Lung (tissue), 12 donors: ENCODE data around the gene GEMIN2. TPM values are rescaled to one million over a fixed set of nuclear protein-coding genes. Genes with fewer than 3 reads are reported as not detected.
A peak's percentile ranks its signal among the peaks of the same experiment; 100 is the strongest.

Source experiments
- ATAC-seq: fragments of 200-7000 bp; cut with Tn5 transposase; one replicate; pipeline ENCODE4 v1.9.1; 2020; ENCODE audit warnings: moderate number of reproducible peaks; ENCODE audit not compliant: insufficient read depth, low FRiP score
- DNase-seq, 3 donors: peaks; one replicate each; pipeline ENCODE4 v3.0.0-alpha.2; 2013 to 2017
- H3K27ac ChIP-seq, 2 donors: one replicate each; pipeline ENCODE4 v1.5.1; 2013; ENCODE audit warnings: mild to moderate bottlenecking in 2 of 2, moderate library complexity in 2 of 2, control low read depth in 1 of 2, inconsistent platforms in 1 of 2, low read depth in 1 of 2, low read length in 1 of 2
- H3K27me3 ChIP-seq, 3 donors: one replicate each; pipeline ENCODE4 v1.5.1; 2013; ENCODE audit warnings: low read length in 2 of 3; ENCODE audit not compliant: control insufficient read depth in 3 of 3, insufficient read depth in 3 of 3
- H3K36me3 ChIP-seq, 4 donors: one replicate each; pipeline ENCODE4 v1.5.1; 2013; ENCODE audit warnings: low read length in 4 of 4, mild to moderate bottlenecking in 1 of 4, moderate library complexity in 1 of 4; ENCODE audit not compliant: control insufficient read depth in 4 of 4, insufficient read depth in 4 of 4
- H3K4me1 ChIP-seq, 5 donors: one replicate each; pipeline ENCODE4 v1.5.1; 2013; ENCODE audit warnings: low read length in 5 of 5, mild to moderate bottlenecking in 2 of 5, moderate library complexity in 1 of 5; ENCODE audit not compliant: control insufficient read depth in 5 of 5, insufficient read depth in 5 of 5
- H3K4me3 ChIP-seq: one replicate; pipeline ENCODE4 v1.5.1; 2013; ENCODE audit warnings: mild to moderate bottlenecking, control low read depth, moderate library complexity
- H3K9ac ChIP-seq, 2 donors: one replicate each; pipeline ENCODE4 v1.5.1; 2013; ENCODE audit warnings: low read length in 2 of 2, control low read depth in 1 of 2; ENCODE audit not compliant: insufficient read depth in 1 of 2
- H3K9me3 ChIP-seq, 4 donors: one replicate each; pipeline ENCODE4 v1.5.1; 2013; ENCODE audit warnings: low read length in 3 of 4, mild to moderate bottlenecking in 1 of 4, moderate library complexity in 1 of 4; ENCODE audit not compliant: control insufficient read depth in 4 of 4, insufficient read depth in 3 of 4
- CTCF ChIP-seq: IDR thresholded peaks from 2 replicates; pipeline ENCODE4 v1.5.1; 2012; ENCODE audit warnings: mild to moderate bottlenecking; ENCODE audit errors: control extremely low read depth, extremely low read depth
- WGBS, 2 donors: extraction: QIAGEN DNeasy Blood & Tissue Kit; methylation state at CpG; one replicate each; pipeline ENCODE4 v1.1.7; 2013; 5-methylcytosine and 5-hydroxymethylcytosine counted together
- polyA plus RNA-seq, 2 donors: library from polyadenylated mRNA; stranded (reverse); fragments of 200-250 nt; gene quantifications; one replicate each; pipeline ENCODE4 v1.2.1, GENCODE V29; 2013
- total RNA-seq, 2 donors: library from RNA; depleted of rRNA in 1 of 2; stranded (reverse); fragments of >200 nt in 1 of 2; gene quantifications; one replicate each; pipeline ENCODE4 v1.2.1, GENCODE V29; 2014 to 2021
- donor health status: control.
- donor health status: control.
- donor health status: Bipolar disorder and iron deficiency.
- donor health status: healthy.
- donor health status: DM: yes; HTN: yes; CAD: no.

Gene GEMIN2
- total and polyA plus RNA-seq, 4 donors = 7.3 to 19.8 (median 9.8) TPM

DNA sequence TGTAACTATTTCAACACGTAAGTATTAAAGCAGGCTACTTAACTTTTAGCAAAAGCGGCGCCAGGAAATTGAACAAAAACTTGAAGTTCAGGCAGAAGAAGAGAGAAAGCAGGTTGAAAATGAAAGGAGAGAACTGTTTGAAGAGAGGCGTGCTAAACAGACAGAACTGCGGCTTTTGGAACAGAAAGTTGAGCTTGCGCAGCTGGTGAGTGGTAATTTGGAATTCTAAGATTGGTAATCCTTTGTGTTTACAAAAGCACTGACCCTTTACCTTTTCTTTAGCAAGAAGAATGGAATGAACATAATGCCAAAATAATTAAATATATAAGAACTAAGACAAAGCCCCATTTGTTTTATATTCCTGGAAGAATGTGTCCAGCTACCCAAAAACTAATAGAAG is 64.9 kb downstream of the GEMIN2 start:
- no peak for ATAC-seq

DNA sequence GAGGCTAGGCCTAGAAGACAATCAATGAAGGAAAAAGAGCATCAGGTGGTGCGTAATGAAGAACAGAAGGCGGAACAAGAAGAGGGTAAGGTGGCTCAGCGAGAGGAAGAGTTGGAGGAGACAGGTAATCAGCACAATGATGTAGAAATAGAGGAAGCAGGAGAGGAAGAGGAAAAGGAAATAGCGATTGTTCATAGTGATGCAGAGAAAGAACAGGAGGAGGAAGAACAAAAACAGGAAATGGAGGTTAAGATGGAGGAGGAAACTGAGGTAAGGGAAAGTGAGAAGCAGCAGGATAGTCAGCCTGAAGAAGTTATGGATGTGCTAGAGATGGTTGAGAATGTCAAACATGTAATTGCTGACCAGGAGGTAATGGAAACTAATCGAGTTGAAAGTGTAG is 66.4 kb downstream of the GEMIN2 start:
- DNase-seq (no peak), ATAC-seq (no peak)
- H3K9ac ChIP-seq = no peak overlapping the region
- WGBS, 2 donors = 77 to 81% methylated on average over 5 of the region's 5 CpGs
- TF ChIP-seq CTCF = no peak
- H3K9me3 ChIP-seq = no peaks in the 10 kb centered on the region
- no peaks in the 10 kb centered on the region for H3K27me3 ChIP-seq
- H3K27ac ChIP-seq = no peak overlapping the region
- peaks cover 0 to 8% (median 0%) of the 10 kb centered on the region in 5 donors for H3K4me1 ChIP-seq
- peaks cover 34 to 63% (median 39%) of the 10 kb centered on the region in 4 donors for H3K36me3 ChIP-seq
- H3K4me3 ChIP-seq = no peak overlapping the region

More for the DNA sequence above, 64.9 kb downstream of the GEMIN2 start:
- TF ChIP-seq CTCF = no peak
- H3K27ac ChIP-seq = no peak overlapping the region
- H3K27me3 ChIP-seq = no peaks in the 10 kb centered on the region
- peaks cover 26 to 57% (median 42%) of the 10 kb centered on the region in 4 donors for H3K36me3 ChIP-seq
- no peak overlapping the region for H3K9ac ChIP-seq
- peaks cover 0 to 8% (median 0%) of the 10 kb centered on the region in 5 donors for H3K4me1 ChIP-seq
- no peaks in the 10 kb centered on the region for H3K9me3 ChIP-seq
- no peak for DNase-seq
- H3K4me3 ChIP-seq = no peak overlapping the region
- WGBS, 2 donors = 98 to 99% methylated on average over 6 of the region's 6 CpGs

DNA sequence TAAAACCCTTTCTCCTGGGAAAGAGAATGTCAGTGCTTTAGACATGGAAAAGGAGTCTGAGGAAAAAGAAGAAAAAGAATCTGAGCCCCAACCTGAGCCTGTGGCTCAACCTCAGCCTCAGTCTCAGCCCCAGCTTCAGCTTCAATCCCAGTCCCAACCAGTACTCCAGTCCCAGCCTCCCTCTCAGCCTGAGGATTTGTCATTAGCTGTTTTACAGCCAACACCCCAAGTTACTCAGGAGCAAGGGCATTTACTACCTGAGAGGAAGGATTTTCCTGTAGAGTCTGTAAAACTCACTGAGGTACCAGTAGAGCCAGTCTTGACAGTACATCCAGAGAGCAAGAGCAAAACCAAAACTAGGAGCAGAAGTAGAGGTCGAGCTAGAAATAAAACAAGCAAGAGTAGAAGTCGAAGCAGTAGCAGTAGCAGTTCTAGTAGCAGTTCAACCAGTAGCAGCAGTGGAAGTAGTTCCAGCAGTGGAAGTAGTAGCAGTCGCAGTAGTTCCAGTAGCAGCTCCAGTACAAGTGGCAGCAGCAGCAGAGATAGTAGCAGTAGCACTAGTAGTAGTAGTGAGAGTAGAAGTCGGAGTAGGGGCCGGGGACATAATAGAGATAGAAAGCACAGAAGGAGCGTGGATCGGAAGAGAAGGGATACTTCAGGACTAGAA is 67.0 kb downstream of the GEMIN2 start:
- H3K27me3 ChIP-seq = no peaks in the 10 kb centered on the region
- no peak for DNase-seq
- H3K4me1 ChIP-seq = peaks cover 0 to 4% (median 0%) of the 10 kb centered on the region in 5 donors
- ATAC-seq = no peak
- peak overlapping the region in 1 of 2 donors; percentile 40 for H3K27ac ChIP-seq
- peaks cover 34 to 64% (median 38%) of the 10 kb centered on the region in 4 donors for H3K36me3 ChIP-seq
- no peaks in the 10 kb centered on the region for H3K9me3 ChIP-seq
- TF ChIP-seq CTCF = no peak
- 95% methylated on average over 7 of the region's 7 CpGs for WGBS, 2 donors
- H3K4me3 ChIP-seq = no peak overlapping the region
- H3K9ac ChIP-seq = no peak overlapping the region

GRCh38 chr14:39181693-39182047 is 67.5 kb downstream of the GEMIN2 start:
- H3K27ac ChIP-seq = no peak overlapping the region
- H3K9me3 ChIP-seq = no peaks in the 10 kb centered on the region
- H3K4me1 ChIP-seq = peaks cover 0 to 4% (median 0%) of the 10 kb centered on the region in 5 donors
- 86 to 87% methylated on average over 5 of the region's 5 CpGs for WGBS, 2 donors
- no peak overlapping the region for H3K9ac ChIP-seq
- ATAC-seq (no peak), DNase-seq (no peak)
- H3K27me3 ChIP-seq = no peaks in the 10 kb centered on the region
- no peak for TF ChIP-seq CTCF
- H3K4me3 ChIP-seq = no peak overlapping the region
- peaks cover 34 to 59% (median 37%) of the 10 kb centered on the region in 4 donors for H3K36me3 ChIP-seq
